ENCODE measurements around the gene LACTBL1.

Gene LACTBL1

GRCh38 chr1:22915816-22916470 is 56.7 kb downstream of the LACTBL1 start:
- Histone ChIP-seq H3K9me3 (no peaks in the 10 kb centered on the region), H3K27ac (no peak overlapping the region), H3K4me1 (ENCODE audit: control insufficient read depth in 1 of 2, insufficient read depth in 1 of 2, low read depth in 1 of 2, low read length in 1 of 2) (no peaks in the 10 kb centered on the region), H3K4me3 (ENCODE audit: low read depth in 1 of 2, low read length in 1 of 2) (no peak overlapping the region), H3K27me3 (peaks cover 18% of the 10 kb centered on the region), H3K36me3 (no peaks in the 10 kb centered on the region)
- TF ChIP-seq, protein P1, sequence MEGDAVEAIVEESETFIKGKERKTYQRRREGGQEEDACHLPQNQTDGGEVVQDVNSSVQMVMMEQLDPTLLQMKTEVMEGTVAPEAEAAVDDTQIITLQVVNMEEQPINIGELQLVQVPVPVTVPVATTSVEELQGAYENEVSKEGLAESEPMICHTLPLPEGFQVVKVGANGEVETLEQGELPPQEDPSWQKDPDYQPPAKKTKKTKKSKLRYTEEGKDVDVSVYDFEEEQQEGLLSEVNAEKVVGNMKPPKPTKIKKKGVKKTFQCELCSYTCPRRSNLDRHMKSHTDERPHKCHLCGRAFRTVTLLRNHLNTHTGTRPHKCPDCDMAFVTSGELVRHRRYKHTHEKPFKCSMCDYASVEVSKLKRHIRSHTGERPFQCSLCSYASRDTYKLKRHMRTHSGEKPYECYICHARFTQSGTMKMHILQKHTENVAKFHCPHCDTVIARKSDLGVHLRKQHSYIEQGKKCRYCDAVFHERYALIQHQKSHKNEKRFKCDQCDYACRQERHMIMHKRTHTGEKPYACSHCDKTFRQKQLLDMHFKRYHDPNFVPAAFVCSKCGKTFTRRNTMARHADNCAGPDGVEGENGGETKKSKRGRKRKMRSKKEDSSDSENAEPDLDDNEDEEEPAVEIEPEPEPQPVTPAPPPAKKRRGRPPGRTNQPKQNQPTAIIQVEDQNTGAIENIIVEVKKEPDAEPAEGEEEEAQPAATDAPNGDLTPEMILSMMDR (IDR thresholded peaks at IDR 0.05), result no peak

DNA sequence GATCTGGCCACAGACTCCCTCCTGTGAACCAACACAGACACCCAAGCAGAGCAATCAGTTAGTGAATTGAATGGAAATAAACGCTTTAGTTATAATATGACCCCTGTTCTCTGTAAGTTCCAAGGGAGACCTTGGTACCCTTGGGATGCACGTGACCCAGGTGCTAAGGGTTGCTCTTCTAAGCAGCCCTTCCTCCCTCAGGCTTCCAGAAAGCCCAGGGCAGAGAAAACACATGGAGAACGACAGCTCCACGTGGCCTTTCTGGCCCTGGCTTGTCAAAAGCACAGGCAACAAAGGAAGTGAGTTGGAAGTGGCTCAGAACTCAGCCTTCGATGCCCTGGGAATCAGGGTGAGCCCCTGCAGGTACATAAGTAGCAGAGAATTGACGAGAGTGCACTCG is 57.4 kb downstream of the LACTBL1 start:
- peaks cover 18% of the 10 kb centered on the region for H3K27me3 ChIP-seq

DNA sequence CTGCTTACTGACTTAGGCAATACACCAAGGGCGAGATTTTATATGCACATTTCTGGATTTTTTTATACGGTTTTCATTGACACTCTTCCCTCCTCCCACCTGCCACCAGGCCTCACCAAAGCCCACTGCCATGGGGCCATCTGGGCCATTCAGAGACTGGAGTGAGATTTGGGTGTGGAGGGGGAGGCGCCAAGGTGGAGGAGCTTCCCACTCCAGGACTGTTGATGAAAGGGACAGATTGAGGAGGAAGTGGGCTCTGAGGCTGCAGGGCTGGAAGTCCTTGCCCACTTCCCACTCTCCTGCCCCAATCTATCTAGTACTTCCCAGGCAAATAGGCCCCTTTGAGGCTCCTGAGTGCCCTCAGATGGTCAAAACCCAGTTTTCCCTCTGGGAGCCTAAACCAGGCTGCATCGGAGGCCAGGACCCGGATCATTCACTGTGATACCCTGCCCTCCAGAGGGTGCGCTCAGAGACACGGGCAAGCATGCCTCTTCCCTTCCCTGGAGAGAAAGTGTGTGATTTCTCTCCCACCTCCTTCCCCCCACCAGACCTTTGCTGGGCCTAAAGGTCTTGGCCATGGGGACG is 57.9 kb downstream of the LACTBL1 start:
- H3K27ac ChIP-seq, result no peak overlapping the region
- H3K27me3 ChIP-seq, result peaks cover 18% of the 10 kb centered on the region
- TF ChIP-seq, protein P1 (IDR thresholded peaks at IDR 0.05), result no peak
- H3K4me3 ChIP-seq (ENCODE audit: low read depth in 1 of 2, low read length in 1 of 2), result no peak overlapping the region
- H3K9me3 ChIP-seq, result no peaks in the 10 kb centered on the region
- no peaks in the 10 kb centered on the region for H3K36me3 ChIP-seq
- no peaks in the 10 kb centered on the region for H3K4me1 ChIP-seq (ENCODE audit: control insufficient read depth in 1 of 2, insufficient read depth in 1 of 2, low read depth in 1 of 2, low read length in 1 of 2)

More for the DNA sequence above, 57.4 kb downstream of the LACTBL1 start:
- H3K36me3 ChIP-seq, result no peaks in the 10 kb centered on the region
- H3K4me3 ChIP-seq (ENCODE audit: low read depth in 1 of 2, low read length in 1 of 2), result no peak overlapping the region
- TF ChIP-seq, protein P1 (IDR thresholded peaks at IDR 0.05), result no peak
- H3K9me3 ChIP-seq, result no peaks in the 10 kb centered on the region
- no peaks in the 10 kb centered on the region for H3K4me1 ChIP-seq (ENCODE audit: control insufficient read depth in 1 of 2, insufficient read depth in 1 of 2, low read depth in 1 of 2, low read length in 1 of 2)
- H3K27ac ChIP-seq, result no peak overlapping the region

GRCh38 chr1:22914156-22914555 is 58.5 kb downstream of the LACTBL1 start:
- Histone ChIP-seq H3K27ac (no peak overlapping the region), H3K4me3 (ENCODE audit: low read depth in 1 of 2, low read length in 1 of 2) (no peak overlapping the region), H3K36me3 (no peaks in the 10 kb centered on the region), H3K4me1 (ENCODE audit: control insufficient read depth in 1 of 2, insufficient read depth in 1 of 2, low read depth in 1 of 2, low read length in 1 of 2) (no peaks in the 10 kb centered on the region), H3K9me3 (no peaks in the 10 kb centered on the region), H3K27me3 (peaks cover 18% of the 10 kb centered on the region)
- TF ChIP-seq, protein P1 (IDR thresholded peaks at IDR 0.05), result no peak

DNA sequence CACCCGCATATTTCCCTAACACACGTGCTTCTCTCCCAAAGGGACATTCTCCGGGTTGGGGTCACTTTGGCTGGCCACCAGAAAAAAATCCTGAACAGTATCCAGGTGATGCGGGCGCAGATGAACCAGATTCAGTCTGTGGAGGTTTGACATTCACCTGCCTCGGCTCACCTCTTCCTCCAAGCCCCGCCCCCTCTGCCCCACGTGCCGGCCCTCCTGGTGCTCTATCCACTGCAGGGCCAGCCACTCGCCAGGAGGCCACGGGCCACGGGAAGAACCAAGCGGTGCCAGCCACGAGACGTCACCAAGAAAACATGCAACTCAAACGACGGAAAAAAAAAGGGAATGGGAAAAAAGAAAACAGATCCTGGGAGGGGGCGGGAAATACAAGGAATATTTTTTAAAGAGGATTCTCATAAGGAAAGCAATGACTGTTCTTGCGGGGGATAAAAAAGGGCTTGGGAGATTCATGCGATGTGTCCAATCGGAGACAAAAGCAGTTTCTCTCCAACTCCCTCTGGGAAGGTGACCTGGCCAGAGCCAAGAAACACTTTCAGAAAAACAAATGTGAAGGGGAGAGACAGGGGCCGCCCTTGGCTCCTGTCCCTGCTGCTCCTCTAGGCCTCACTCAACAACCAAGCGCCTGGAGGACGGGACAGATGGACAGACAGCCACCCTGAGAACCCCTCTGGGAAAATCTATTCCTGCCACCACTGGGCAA is 59.1 kb downstream of the LACTBL1 start:
- Histone ChIP-seq H3K4me1 (ENCODE audit: control insufficient read depth in 1 of 2, insufficient read depth in 1 of 2, low read depth in 1 of 2, low read length in 1 of 2) (no peaks in the 10 kb centered on the region), H3K27me3 (peaks cover 18% of the 10 kb centered on the region), H3K4me3 (ENCODE audit: low read depth in 1 of 2, low read length in 1 of 2) (no peak overlapping the region), H3K9me3 (no peaks in the 10 kb centered on the region), H3K36me3 (no peaks in the 10 kb centered on the region), H3K27ac (no peak overlapping the region)
- TF ChIP-seq, protein P1 (IDR thresholded peaks at IDR 0.05), result no peak
